ENCODE results near the gene SFI1. TPM values are rescaled to one million over a fixed set of nuclear protein-coding genes. Genes with fewer than 3 reads are reported as not detected.

The SFI1 gene
- total and polyA plus RNA-seq, 2 experiments from 2014 or later = 9.0 to 17.5 TPM

GRCh38 chr22:31575190-31575589, 78.9 kb downstream of the SFI1 start:
- no peak overlapping the region for H3K4me2 ChIP-seq (ENCODE audit: unreplicated experiment)
- H3K36me3 ChIP-seq (ENCODE audit: low read depth) = 0 out of 2 replicates have a peak, but pooled peaks cover 3% of the 10 kb centered on the region
- no peak for TF ChIP-seq EZH2 (IDR thresholded peaks at IDR 0.05; ENCODE audit: insufficient read depth, poor library complexity, severe bottlenecking)
- no peak for TF ChIP-seq EZH2phosphoT487 (IDR thresholded peaks at IDR 0.05; ENCODE audit: insufficient read depth, low read depth)
- H3K9me3 ChIP-seq (ENCODE audit: low read depth) = no peaks in the 10 kb centered on the region
- DNase-seq = no peak
- H3K9me2 ChIP-seq (ENCODE audit: insufficient read depth) = no peaks in the 10 kb centered on the region
- H3K9ac ChIP-seq = no peak overlapping the region
- in situ Hi-C loops (cut with MboI) = no loop called here
- H3K79me2 ChIP-seq (ENCODE audit: insufficient read depth) = no peaks in the 10 kb centered on the region
- WGBS, 2 experiments (ENCODE audit: low coverage in 1 of 2, low lambda C conversion rate in 2 of 2, missing lambda C conversion rate in 2 of 2) = 83 to 90% methylated on average over 8 of the region's 8 CpGs
- no peaks in the 10 kb centered on the region for H3F3A ChIP-seq (ENCODE audit: insufficient read depth)
- no peaks in the 10 kb centered on the region for H4K20me1 ChIP-seq (ENCODE audit: insufficient read depth)
- H2AFZ ChIP-seq = no peak overlapping the region
- no peaks in the 10 kb centered on the region for H3K4me1 ChIP-seq (ENCODE audit: insufficient read depth)
- H3K27me3 ChIP-seq (replicated peaks; ENCODE audit: insufficient read depth) = no peaks in the 10 kb centered on the region
- no peak overlapping the region for H3K4me3 ChIP-seq
- H3K27ac ChIP-seq = no peak overlapping the region

DNA sequence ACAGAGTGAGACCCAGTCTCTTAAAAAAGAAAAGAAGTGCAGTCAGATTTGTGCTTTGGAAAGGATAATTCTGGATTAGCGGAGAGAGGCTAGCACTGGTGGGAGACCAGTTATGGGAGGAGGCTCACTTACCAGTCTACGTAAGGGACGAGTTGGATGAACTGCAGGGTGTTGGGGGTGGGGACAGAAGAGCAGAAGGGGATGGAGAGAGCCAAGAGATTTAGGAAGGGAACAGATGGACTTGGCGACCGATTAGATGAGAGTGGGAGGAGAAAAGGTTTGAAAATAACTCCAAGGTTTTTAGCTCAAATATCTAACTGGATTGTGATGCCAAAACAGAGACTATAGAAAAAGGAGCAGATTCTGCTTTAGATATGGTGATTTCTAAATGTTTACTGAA, 81.4 kb downstream of the SFI1 start:
- Histone ChIP-seq H3K79me2 (ENCODE audit: insufficient read depth) (no peaks in the 10 kb centered on the region), H3F3A (ENCODE audit: insufficient read depth) (no peaks in the 10 kb centered on the region), H3K27ac (no peak overlapping the region), H3K4me2 (ENCODE audit: unreplicated experiment) (no peak overlapping the region), H3K9me2 (ENCODE audit: insufficient read depth) (no peaks in the 10 kb centered on the region), H4K20me1 (ENCODE audit: insufficient read depth) (no peaks in the 10 kb centered on the region), H3K4me1 (ENCODE audit: insufficient read depth) (no peaks in the 10 kb centered on the region), H3K27me3 (replicated peaks; ENCODE audit: insufficient read depth) (no peaks in the 10 kb centered on the region), H2AFZ (no peak overlapping the region), H3K4me3 (no peak overlapping the region), H3K36me3 (ENCODE audit: low read depth) (0 out of 2 replicates have a peak, but pooled peaks cover 3% of the 10 kb centered on the region), H3K9ac (no peak overlapping the region), H3K9me3 (ENCODE audit: low read depth) (no peaks in the 10 kb centered on the region)
- TF ChIP-seq EZH2 (IDR thresholded peaks at IDR 0.05; ENCODE audit: insufficient read depth, poor library complexity, severe bottlenecking) (no peak), EZH2phosphoT487 (IDR thresholded peaks at IDR 0.05; ENCODE audit: insufficient read depth, low read depth) (no peak)
- DNase-seq = no peak
- in situ Hi-C loops (cut with MboI) = no loop called here
- 86 to 90% methylated on average over 5 of the region's 5 CpGs for WGBS, 2 experiments (ENCODE audit: low coverage in 1 of 2, low lambda C conversion rate in 2 of 2, missing lambda C conversion rate in 2 of 2)

DNA sequence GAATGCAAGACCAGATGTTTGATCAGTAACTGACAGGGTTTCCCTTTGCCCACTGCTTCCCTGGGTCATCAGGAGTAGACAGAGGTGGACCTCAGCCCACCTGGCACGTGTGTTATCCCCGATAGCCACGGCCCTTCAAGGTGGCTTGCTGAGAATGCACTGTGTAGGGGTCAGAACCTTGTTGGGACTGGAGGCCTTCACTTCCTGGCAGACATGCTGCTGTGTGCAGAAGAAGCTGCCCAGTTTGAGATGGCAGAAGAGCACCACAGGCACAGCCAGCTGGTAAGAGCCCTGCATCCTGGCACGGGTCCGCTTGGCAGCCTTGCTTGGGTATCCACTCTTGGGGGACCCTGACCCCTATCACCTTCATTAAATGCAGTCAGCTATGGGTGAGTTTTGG, 81.8 kb downstream of the SFI1 start:
- Histone ChIP-seq H3K79me2 (ENCODE audit: insufficient read depth) (no peaks in the 10 kb centered on the region), H3K9me3 (ENCODE audit: low read depth) (no peaks in the 10 kb centered on the region), H4K20me1 (ENCODE audit: insufficient read depth) (no peaks in the 10 kb centered on the region), H3K9me2 (ENCODE audit: insufficient read depth) (no peaks in the 10 kb centered on the region), H2AFZ (no peak overlapping the region), H3K27me3 (replicated peaks; ENCODE audit: insufficient read depth) (no peaks in the 10 kb centered on the region), H3K4me1 (ENCODE audit: insufficient read depth) (no peaks in the 10 kb centered on the region), H3K27ac (no peak overlapping the region), H3K36me3 (ENCODE audit: low read depth) (0 out of 2 replicates have a peak, but pooled peaks cover 3% of the 10 kb centered on the region), H3K9ac (no peak overlapping the region), H3K4me2 (ENCODE audit: unreplicated experiment) (no peak overlapping the region), H3K4me3 (no peak overlapping the region), H3F3A (ENCODE audit: insufficient read depth) (no peaks in the 10 kb centered on the region)
- in situ Hi-C loops (cut with MboI) = no loop called here
- 95% methylated on average over 5 of the region's 5 CpGs for WGBS, 2 experiments (ENCODE audit: low coverage in 1 of 2, low lambda C conversion rate in 2 of 2, missing lambda C conversion rate in 2 of 2)
- no peak for TF ChIP-seq EZH2 (IDR thresholded peaks at IDR 0.05; ENCODE audit: insufficient read depth, poor library complexity, severe bottlenecking)
- DNase-seq = no peak

DNA sequence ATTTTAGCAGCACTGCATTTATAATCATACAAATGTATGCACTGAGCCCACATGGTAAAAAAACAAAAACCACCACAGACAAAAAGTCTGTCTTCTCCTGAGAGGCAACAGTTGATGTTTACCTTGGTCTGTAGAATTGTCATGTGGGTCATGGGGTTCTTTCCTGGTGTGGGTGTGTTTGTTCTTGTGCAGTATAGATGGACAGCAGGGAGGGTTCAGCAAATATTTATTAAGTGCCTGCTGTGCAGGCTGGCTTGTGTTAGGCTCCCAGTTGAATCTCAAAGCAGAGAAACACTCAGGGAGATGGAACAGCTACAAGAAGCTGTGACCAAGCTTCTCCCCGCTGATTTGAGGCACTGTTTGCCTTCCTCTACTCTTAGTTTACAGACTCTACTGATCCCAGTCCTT, 83.5 kb downstream of the SFI1 start:
- H3K4me1 ChIP-seq (ENCODE audit: insufficient read depth) = peaks cover 15% of the 10 kb centered on the region
- H3K79me2 ChIP-seq (ENCODE audit: insufficient read depth) = no peaks in the 10 kb centered on the region
- H3K4me3 ChIP-seq = no peak overlapping the region
- no peak overlapping the region for H3K4me2 ChIP-seq (ENCODE audit: unreplicated experiment)
- H3K9me3 ChIP-seq (ENCODE audit: low read depth) = no peaks in the 10 kb centered on the region
- no peaks in the 10 kb centered on the region for H3K36me3 ChIP-seq (ENCODE audit: low read depth)
- DNase-seq = no peak
- H2AFZ ChIP-seq = no peak overlapping the region
- in situ Hi-C loops (cut with MboI) = no loop called here
- H4K20me1 ChIP-seq (ENCODE audit: insufficient read depth) = no peaks in the 10 kb centered on the region
- no peaks in the 10 kb centered on the region for H3K9me2 ChIP-seq (ENCODE audit: insufficient read depth)
- no peak overlapping the region for H3K9ac ChIP-seq
- 96 to 100% methylated on average over 1 of the region's 1 CpG for WGBS, 2 experiments (ENCODE audit: low coverage in 1 of 2, low lambda C conversion rate in 2 of 2, missing lambda C conversion rate in 2 of 2)
- H3K27me3 ChIP-seq (replicated peaks; ENCODE audit: insufficient read depth) = no peaks in the 10 kb centered on the region
- H3F3A ChIP-seq (ENCODE audit: insufficient read depth) = peaks cover 5% of the 10 kb centered on the region
- no peak for TF ChIP-seq EZH2phosphoT487 (IDR thresholded peaks at IDR 0.05; ENCODE audit: insufficient read depth, low read depth)
- TF ChIP-seq EZH2 (IDR thresholded peaks at IDR 0.05; ENCODE audit: insufficient read depth, poor library complexity, severe bottlenecking) = no peak
- H3K27ac ChIP-seq = no peak overlapping the region
